Caco-2 (cell line): ENCODE measurements around the gene SOAT2. TPM values are rescaled to one million over a fixed set of nuclear protein-coding genes. Genes with fewer than 3 reads are reported as not detected.

Experiments used
- BruUV-seq: library from RNA; stranded (reverse); fragments of 400-500 nt; replicated peaks from 2 replicates; lab custom pipeline; 2021; lab: Mats Ljungman, UMichigan
- CTCF ChIA-PET: fragments of 300-600 bp; sonication (Branson Sonifier 250); formaldehyde crosslinking; loops from one replicate; lab custom pipeline; 2022; ENCODE audit warnings: antibody characterized with exemption; lab: Charles Lee
- POLR2A ChIA-PET: fragments of 300-600 bp; sonication (Branson Sonifier 250); formaldehyde crosslinking; loops from one replicate; lab custom pipeline; 2022; ENCODE audit warnings: antibody characterized with exemption; lab: Charles Lee
- DNase-seq, 2 experiments: peaks; one replicate each; pipeline versions ENCODE4 v3.0.0 to v3.0.0-alpha.2; 2020 to 2022
- H3K27me3 ChIP-seq: replicated peaks from 2 replicates; pipeline ENCODE4 v1.6.0; 2011; ENCODE audit warnings: low read length; ENCODE audit not compliant: control insufficient read depth, insufficient read depth
- H3K36me3 ChIP-seq: 2 replicates; pipeline ENCODE4 v1.5.1; 2011; ENCODE audit warnings: low read length; ENCODE audit not compliant: control insufficient read depth, insufficient read depth
- H3K4me1 ChIP-seq: fragments of 250-450 bp; sonication (Bioruptor Pico); 2 replicates; pipeline ENCODE4 v1.5.1; 2020; ENCODE audit warnings: mild to moderate bottlenecking
- H3K4me3 ChIP-seq: 2 replicates; pipeline ENCODE4 v1.5.1; 2011; ENCODE audit warnings: low read depth, mild to moderate bottlenecking, control low read depth, low read length
- H3K9me3 ChIP-seq: fragments of 250-450 bp; sonication (Bioruptor Pico); 2 replicates; pipeline ENCODE4 v1.5.1; 2020; ENCODE audit warnings: mild to moderate bottlenecking, moderate library complexity
- H3K27ac Mint-ChIP-seq: one replicate; pipeline ENCODE4 v1.8.0; 2022; ENCODE audit warnings: mixed read lengths; ENCODE audit not compliant: unreplicated experiment
- H3K27me3 Mint-ChIP-seq: one replicate; pipeline ENCODE4 v1.8.0; 2022; ENCODE audit warnings: mixed read lengths; ENCODE audit not compliant: insufficient read depth, unreplicated experiment
- H3K36me3 Mint-ChIP-seq: one replicate; pipeline ENCODE4 v1.8.0; 2022; ENCODE audit warnings: mild to moderate bottlenecking, mixed read lengths; ENCODE audit not compliant: insufficient read depth, unreplicated experiment
- H3K4me1 Mint-ChIP-seq: one replicate; pipeline ENCODE4 v1.8.0; 2022; ENCODE audit warnings: low read depth, mixed read lengths; ENCODE audit not compliant: unreplicated experiment
- H3K4me3 Mint-ChIP-seq: one replicate; pipeline ENCODE4 v1.8.0; 2022; ENCODE audit warnings: mild to moderate bottlenecking, moderate library complexity, mixed read lengths; ENCODE audit not compliant: unreplicated experiment
- H3K9me3 Mint-ChIP-seq: one replicate; pipeline ENCODE4 v1.8.0; 2022; ENCODE audit warnings: mixed read lengths; ENCODE audit not compliant: unreplicated experiment
- intact Hi-C: fragments of 100-400 bp; cut with micrococcal nuclease; formaldehyde crosslinking; loops from one replicate; pipeline ENCODE4 v1.10.0; 2022; ENCODE audit not compliant: unreplicated experiment
- total RNA-seq: library from RNA; stranded (reverse); gene quantifications from 2 replicates; pipeline ENCODE4 v1.2.3, GENCODE V29; 2022
- TF ChIP-seq, protein P1 (sequence below), 2 experiments: fragments of 200-600 bp in 1 of 2; IDR thresholded peaks; 1 replicate in 1 of 2; 2 replicates in 1 of 2; pipeline versions ENCODE4 v1.5.1 to v1.8.0; 2011 to 2022; ENCODE audit warnings: antibody characterized with exemption in 1 of 2, control low read depth in 1 of 2, inconsistent platforms in 1 of 2, low read depth in 1 of 2, low read length in 1 of 2, mild to moderate bottlenecking in 1 of 2, moderate library complexity in 1 of 2; ENCODE audit not compliant: insufficient read depth in 1 of 2, severe bottlenecking in 1 of 2, unreplicated experiment in 1 of 2

The SOAT2 gene
- total RNA-seq, 1 experiment from 2014 or later: 6.5 TPM

DNA sequence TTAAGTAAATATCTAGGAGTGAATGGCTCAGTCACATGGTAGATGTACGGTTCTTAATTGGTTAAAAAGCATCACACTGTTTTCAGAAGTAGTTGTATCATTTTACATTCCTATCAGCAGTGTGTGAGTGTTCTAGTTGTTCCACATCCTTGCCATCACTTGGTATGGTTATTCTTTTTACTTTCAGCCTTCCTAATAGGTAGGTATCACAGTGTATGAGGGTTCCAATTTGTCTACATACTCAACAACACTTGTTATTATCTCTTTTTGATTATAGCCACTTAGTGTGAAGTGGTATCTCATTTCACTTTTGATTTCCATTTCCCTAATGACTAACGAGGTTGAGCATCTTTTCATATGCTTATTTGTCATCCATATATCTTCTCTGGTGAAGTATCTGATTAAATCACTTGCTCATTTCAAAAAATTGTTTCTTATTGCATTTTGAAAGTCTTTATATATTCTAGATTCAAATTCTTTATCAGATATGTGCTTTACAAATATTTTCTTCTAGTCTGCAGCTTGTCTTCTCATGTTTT is 20.6 kb upstream of the SOAT2 start:
- BruUV-seq: no TSS peak
- ChIA-PET CTCF (no interaction called here), POLR2A (no interaction called here)
- no peaks in the 10 kb centered on the region for H3K36me3 ChIP-seq
- TF ChIP-seq, protein P1, sequence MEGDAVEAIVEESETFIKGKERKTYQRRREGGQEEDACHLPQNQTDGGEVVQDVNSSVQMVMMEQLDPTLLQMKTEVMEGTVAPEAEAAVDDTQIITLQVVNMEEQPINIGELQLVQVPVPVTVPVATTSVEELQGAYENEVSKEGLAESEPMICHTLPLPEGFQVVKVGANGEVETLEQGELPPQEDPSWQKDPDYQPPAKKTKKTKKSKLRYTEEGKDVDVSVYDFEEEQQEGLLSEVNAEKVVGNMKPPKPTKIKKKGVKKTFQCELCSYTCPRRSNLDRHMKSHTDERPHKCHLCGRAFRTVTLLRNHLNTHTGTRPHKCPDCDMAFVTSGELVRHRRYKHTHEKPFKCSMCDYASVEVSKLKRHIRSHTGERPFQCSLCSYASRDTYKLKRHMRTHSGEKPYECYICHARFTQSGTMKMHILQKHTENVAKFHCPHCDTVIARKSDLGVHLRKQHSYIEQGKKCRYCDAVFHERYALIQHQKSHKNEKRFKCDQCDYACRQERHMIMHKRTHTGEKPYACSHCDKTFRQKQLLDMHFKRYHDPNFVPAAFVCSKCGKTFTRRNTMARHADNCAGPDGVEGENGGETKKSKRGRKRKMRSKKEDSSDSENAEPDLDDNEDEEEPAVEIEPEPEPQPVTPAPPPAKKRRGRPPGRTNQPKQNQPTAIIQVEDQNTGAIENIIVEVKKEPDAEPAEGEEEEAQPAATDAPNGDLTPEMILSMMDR (IDR thresholded peaks at IDR 0.05; ENCODE audit: insufficient read depth in 1 of 2, low read depth in 1 of 2, low read length in 1 of 2, severe bottlenecking in 1 of 2, unreplicated experiment in 1 of 2): no peak
- no peak overlapping the region for H3K4me3 Mint-ChIP-seq
- H3K27me3 Mint-ChIP-seq: no peaks in the 10 kb centered on the region
- no peak overlapping the region for H3K27ac Mint-ChIP-seq
- H3K36me3 Mint-ChIP-seq: peaks cover 8% of the 10 kb centered on the region
- DNase-seq: no peak
- H3K4me3 ChIP-seq: no peak overlapping the region
- no peaks in the 10 kb centered on the region for H3K9me3 Mint-ChIP-seq
- H3K4me1 ChIP-seq: peaks cover 4% of the 10 kb centered on the region; the same call in 1 of the 2 replicates
- H3K9me3 ChIP-seq: peaks cover 13% of the 10 kb centered on the region; the same call in 1 of the 2 replicates
- H3K4me1 Mint-ChIP-seq: peaks cover 11% of the 10 kb centered on the region
- H3K27me3 ChIP-seq: no peaks in the 10 kb centered on the region
- intact Hi-C loops: no loop called here

DNA sequence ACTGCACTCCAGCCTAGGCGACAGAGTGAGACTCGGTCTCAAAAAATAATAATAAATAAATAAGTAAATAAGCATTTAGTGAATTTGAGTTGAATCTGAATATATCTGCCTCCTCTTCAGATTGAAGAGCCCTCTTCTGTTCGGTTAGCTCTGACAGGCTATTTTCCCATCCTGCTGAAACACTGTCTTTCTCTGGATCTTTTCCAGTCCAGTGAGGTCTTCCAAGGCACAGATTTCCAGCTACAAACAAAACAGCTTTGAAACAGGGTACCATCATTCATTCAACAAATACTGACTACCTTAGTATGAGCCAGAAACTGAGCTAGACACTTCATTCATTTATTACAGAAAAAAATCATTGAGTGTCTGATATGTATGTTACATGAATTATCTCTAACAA is 16.9 kb upstream of the SOAT2 start:
- TF ChIP-seq, protein P1 (IDR thresholded peaks at IDR 0.05; ENCODE audit: insufficient read depth in 1 of 2, low read depth in 1 of 2, low read length in 1 of 2, severe bottlenecking in 1 of 2, unreplicated experiment in 1 of 2): no peak
- no peak overlapping the region for H3K27ac Mint-ChIP-seq
- DNase-seq: no peak
- CTCF ChIA-PET: interaction anchor here (0.9 to 1.5 kb wide), 2 partner anchors 13 to 17 kb away, joined by 4 read pairs; partner anchors contain the start of gene SOAT2
- Histone ChIP-seq H3K4me1 (no peaks in the 10 kb centered on the region), H3K4me3 (no peak overlapping the region), H3K36me3 (no peaks in the 10 kb centered on the region), H3K9me3 (peaks cover 13% of the 10 kb centered on the region; the same call in 1 of the 2 replicates), H3K27me3 (no peaks in the 10 kb centered on the region)
- no peaks in the 10 kb centered on the region for H3K4me1 Mint-ChIP-seq
- H3K9me3 Mint-ChIP-seq: no peaks in the 10 kb centered on the region
- BruUV-seq: no TSS peak
- no peaks in the 10 kb centered on the region for H3K27me3 Mint-ChIP-seq
- POLR2A ChIA-PET: interaction anchor here (0.6 kb wide), 1 partner anchor 17 kb away, joined by 3 read pairs; no protein-coding TSS in a partner anchor
- H3K36me3 Mint-ChIP-seq: no peaks in the 10 kb centered on the region
- no peak overlapping the region for H3K4me3 Mint-ChIP-seq
- intact Hi-C loops: no loop called here

DNA sequence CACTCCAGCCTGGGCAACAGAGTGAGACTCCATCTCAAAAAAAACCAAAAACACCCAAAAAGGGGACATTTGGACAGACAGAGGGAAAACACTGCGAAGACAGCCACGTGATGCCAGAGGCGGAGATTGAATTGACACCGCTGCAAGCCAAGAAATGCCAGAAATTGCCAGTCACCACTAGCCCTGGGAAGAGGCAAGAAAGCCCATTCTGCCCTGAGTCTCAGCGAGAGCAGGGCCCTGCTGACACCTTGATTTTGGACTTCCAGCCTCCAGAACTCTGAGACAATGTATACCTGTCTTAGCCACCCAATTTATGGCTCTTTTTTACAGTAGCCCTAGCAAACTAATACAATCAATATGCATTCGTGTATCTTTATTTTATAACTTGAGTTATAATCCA is 13.2 kb upstream of the SOAT2 start:
- Mint-ChIP-seq H3K9me3 (no peaks in the 10 kb centered on the region), H3K27ac (no peak overlapping the region), H3K4me3 (no peak overlapping the region), H3K27me3 (no peaks in the 10 kb centered on the region), H3K4me1 (no peaks in the 10 kb centered on the region), H3K36me3 (no peaks in the 10 kb centered on the region)
- ChIA-PET POLR2A (no interaction called here), CTCF (interaction anchor here (1.2 kb wide), 1 partner anchor 24 kb away, joined by 4 read pairs; no protein-coding TSS in a partner anchor)
- Histone ChIP-seq H3K27me3 (no peaks in the 10 kb centered on the region), H3K4me3 (no peak overlapping the region), H3K36me3 (no peaks in the 10 kb centered on the region), H3K4me1 (no peaks in the 10 kb centered on the region), H3K9me3 (0 out of 2 replicates have a peak, but pooled peaks cover 3% of the 10 kb centered on the region)
- TF ChIP-seq, protein P1 (IDR thresholded peaks at IDR 0.05; ENCODE audit: insufficient read depth in 1 of 2, low read depth in 1 of 2, low read length in 1 of 2, severe bottlenecking in 1 of 2, unreplicated experiment in 1 of 2): no peak
- intact Hi-C loops: no loop called here
- BruUV-seq: no TSS peak
- DNase-seq: no peak
